HG02981 (cell line): ENCODE data around the gene HBG1.
A peak's percentile ranks its signal among the peaks of the same experiment; 100 is the strongest.
"Not testable (repeated sequence)": the region's sequence is repeated elsewhere in the genome, so short reads cannot be mapped to it uniquely, and the experiment has no call there.

Experiments used
- ATAC-seq: cut with Tn5 transposase; IDR thresholded peaks from one replicate; pipeline ENCODE4 v1.9.1; 2021; ENCODE audit warnings: mild to moderate bottlenecking, moderate library complexity; ENCODE audit not compliant: unreplicated experiment

HBG1 gene

GRCh38 chr11:5277807-5278382, 28.2 kb upstream of the HBG1 start:
- peak; percentile 44 for ATAC-seq

- no peak for ATAC-seq
These were observed 27.0 kb upstream of the HBG1 start for GRCh38 chr11:5276697-5277096.

GRCh38 chr11:5275369-5276110, 25.9 kb upstream of the HBG1 start:
- no peak for ATAC-seq

- ATAC-seq: no peak
These were observed 24.7 kb upstream of the HBG1 start for GRCh38 chr11:5274395-5274794.

GRCh38 chr11:5272395-5273017, 22.8 kb upstream of the HBG1 start:
- no peak for ATAC-seq

GRCh38 chr11:5269715-5270147, 20.1 kb upstream of the HBG1 start, which contains the start of gene HBE1:
Gene HBE1, minus strand, starts transcription at chr11:5269945. Its CDS starts 55 bp downstream, at chr11:5269890.
- no peak for ATAC-seq

- no peak for ATAC-seq
These were observed 17.4 kb upstream of the HBG1 start for GRCh38 chr11:5267033-5267563.

- no peak for ATAC-seq
These were observed 17.0 kb upstream of the HBG1 start for GRCh38 chr11:5266609-5267008.

GRCh38 chr11:5265832-5266231, 16.2 kb upstream of the HBG1 start:
- no peak for ATAC-seq

GRCh38 chr11:5258543-5259262, 9.0 kb upstream of the HBG1 start:
- no peak for ATAC-seq

- no peak for ATAC-seq
These were observed 7.6 kb upstream of the HBG1 start for GRCh38 chr11:5257296-5257695.

GRCh38 chr11:5254646-5255413, 5.2 kb upstream of the HBG1 start, which contains the start of gene HBG2:
Gene HBG2, minus strand, starts transcription at chr11:5254781. Its CDS starts 53 bp downstream, at chr11:5254728.
- not testable (repeated sequence) for ATAC-seq

GRCh38 chr11:5254023-5254422, 4.4 kb upstream of the HBG1 start:
- ATAC-seq: not testable (repeated sequence)

GRCh38 chr11:5253440-5253839, 3.8 kb upstream of the HBG1 start:
- not testable (repeated sequence) for ATAC-seq

GRCh38 chr11:5252919-5253265, 3.2 kb upstream of the HBG1 start:
- no peak for ATAC-seq

- ATAC-seq: no peak
These were observed 2.7 kb upstream of the HBG1 start for GRCh38 chr11:5252192-5252918.

- no peak for ATAC-seq
These were observed 2.1 kb upstream of the HBG1 start for GRCh38 chr11:5251746-5252145.

- no peak for ATAC-seq
These were observed 1.0 kb upstream of the HBG1 start for GRCh38 chr11:5250543-5251204.

GRCh38 chr11:5248498-5248897, 1.2 kb downstream of the HBG1 start:
- ATAC-seq: not testable (repeated sequence)
